ENCODE results near the gene ATRN.

Gene ATRN

DNA sequence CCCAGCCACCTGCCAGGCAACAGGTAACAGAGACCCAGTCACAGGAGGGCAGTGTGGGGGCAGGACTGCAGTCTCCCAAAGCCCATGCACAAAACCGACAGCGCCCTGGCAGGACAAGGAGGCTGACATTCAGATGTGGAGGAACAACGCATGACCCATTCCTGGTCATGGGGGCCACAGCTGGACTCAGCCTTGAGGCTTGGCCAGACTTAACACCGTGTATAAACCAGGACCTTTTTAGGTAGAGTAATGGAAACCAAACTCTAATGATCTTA lies 184.2 kb downstream of the ATRN start:
- Histone ChIP-seq H3K4me3 (ENCODE audit: low read depth, low read length) (no peak overlapping the region), H3K4me1 (ENCODE audit: control insufficient read depth, insufficient read depth, low read length, unreplicated experiment) (no peaks in the 10 kb centered on the region), H3K36me3 (ENCODE audit: insufficient read depth, low read length) (no peaks in the 10 kb centered on the region), H3K27ac (ENCODE audit: low read depth, low read length) (no peak overlapping the region), H3K27me3 (ENCODE audit: insufficient read depth, low read length) (peaks cover 24% of the 10 kb centered on the region), H3K79me2 (ENCODE audit: control insufficient read depth, insufficient read depth, low read length, unreplicated experiment) (no peaks in the 10 kb centered on the region), H2AFZ (ENCODE audit: low read length, unreplicated experiment) (no peak overlapping the region)

DNA sequence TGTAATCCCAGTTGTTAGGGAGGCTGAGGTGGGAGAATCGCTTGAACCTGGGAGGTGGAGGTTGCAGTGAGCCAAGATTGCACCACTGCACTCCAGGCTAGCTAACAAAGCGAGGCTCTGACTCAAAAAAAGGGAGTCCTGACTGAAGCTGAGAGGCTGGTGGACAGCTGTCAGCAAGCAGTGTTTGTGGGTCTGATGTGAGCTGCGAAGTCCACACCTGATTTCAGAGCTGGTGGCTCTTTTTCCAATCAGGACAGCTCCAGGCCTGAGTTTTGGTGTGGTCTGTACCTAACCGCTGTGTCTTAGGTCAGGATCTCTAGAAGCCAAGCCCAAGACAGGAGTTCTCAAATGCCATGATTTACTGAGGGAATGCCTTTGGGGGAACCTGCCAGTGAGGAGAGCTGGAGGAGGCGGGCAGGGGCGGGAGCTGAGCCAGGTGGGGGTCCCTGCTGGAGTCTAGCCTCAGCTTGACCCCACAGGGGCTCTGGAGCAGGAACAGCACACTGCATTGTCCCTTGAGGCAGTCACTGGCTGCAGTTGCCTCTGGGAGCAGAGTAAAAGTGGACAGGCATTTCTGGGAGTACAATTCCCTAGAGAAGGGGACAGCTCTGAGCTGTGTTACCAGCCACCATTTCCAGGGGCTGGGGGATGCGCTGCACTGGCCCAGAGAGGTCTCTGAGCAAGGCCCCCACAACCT lies 187.3 kb downstream of the ATRN start:
- Histone ChIP-seq H3K36me3 (ENCODE audit: insufficient read depth, low read length) (no peaks in the 10 kb centered on the region), H3K79me2 (ENCODE audit: control insufficient read depth, insufficient read depth, low read length, unreplicated experiment) (no peaks in the 10 kb centered on the region), H2AFZ (ENCODE audit: low read length, unreplicated experiment) (no peak overlapping the region), H3K27ac (ENCODE audit: low read depth, low read length) (no peak overlapping the region), H3K4me3 (ENCODE audit: low read depth, low read length) (no peak overlapping the region), H3K4me1 (ENCODE audit: control insufficient read depth, insufficient read depth, low read length, unreplicated experiment) (no peaks in the 10 kb centered on the region), H3K27me3 (ENCODE audit: insufficient read depth, low read length) (peaks cover 54% of the 10 kb centered on the region)

DNA sequence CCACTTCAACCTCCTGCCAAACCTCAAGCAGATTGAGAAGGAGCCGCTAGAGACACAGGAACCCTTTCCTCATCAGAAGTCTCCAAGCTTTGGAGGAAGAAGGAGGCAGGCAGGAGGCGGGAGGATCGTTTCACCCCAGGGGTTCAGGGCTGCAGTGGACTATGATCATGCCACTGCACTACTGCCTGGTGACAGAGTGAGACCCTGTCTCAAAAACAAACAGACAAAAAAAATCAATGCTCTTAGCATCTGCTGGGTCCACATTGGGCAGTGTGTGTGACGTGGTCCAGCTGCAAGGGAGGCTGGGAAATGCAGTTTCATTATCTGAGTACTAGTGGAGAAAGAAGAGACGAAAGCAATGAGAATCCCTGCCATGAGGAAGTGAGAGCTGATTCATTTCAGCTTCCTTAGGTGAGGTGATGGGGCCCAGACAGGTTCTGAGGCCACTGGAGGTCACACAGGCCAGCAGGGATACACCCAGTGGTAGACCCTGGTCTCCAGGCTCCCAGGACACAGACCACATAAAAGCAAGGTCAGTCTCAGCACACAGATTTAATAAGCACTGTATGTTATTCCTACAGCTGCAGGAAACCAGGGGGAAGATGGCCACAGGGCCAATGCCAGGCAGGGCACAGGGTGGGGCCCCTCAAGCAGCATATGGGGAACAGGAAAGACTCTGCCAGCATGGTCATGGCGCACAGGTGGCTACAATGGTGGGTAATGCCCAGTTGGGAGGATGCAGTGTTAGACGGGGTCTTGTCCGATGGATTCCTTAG lies 188.1 kb downstream of the ATRN start:
- Histone ChIP-seq H3K27ac (ENCODE audit: low read depth, low read length) (no peak overlapping the region), H3K4me3 (ENCODE audit: low read depth, low read length) (no peak overlapping the region), H3K27me3 (ENCODE audit: insufficient read depth, low read length) (peaks cover 57% of the 10 kb centered on the region), H3K4me1 (ENCODE audit: control insufficient read depth, insufficient read depth, low read length, unreplicated experiment) (no peaks in the 10 kb centered on the region), H2AFZ (ENCODE audit: low read length, unreplicated experiment) (no peak overlapping the region), H3K36me3 (ENCODE audit: insufficient read depth, low read length) (no peaks in the 10 kb centered on the region), H3K79me2 (ENCODE audit: control insufficient read depth, insufficient read depth, low read length, unreplicated experiment) (no peaks in the 10 kb centered on the region)

DNA sequence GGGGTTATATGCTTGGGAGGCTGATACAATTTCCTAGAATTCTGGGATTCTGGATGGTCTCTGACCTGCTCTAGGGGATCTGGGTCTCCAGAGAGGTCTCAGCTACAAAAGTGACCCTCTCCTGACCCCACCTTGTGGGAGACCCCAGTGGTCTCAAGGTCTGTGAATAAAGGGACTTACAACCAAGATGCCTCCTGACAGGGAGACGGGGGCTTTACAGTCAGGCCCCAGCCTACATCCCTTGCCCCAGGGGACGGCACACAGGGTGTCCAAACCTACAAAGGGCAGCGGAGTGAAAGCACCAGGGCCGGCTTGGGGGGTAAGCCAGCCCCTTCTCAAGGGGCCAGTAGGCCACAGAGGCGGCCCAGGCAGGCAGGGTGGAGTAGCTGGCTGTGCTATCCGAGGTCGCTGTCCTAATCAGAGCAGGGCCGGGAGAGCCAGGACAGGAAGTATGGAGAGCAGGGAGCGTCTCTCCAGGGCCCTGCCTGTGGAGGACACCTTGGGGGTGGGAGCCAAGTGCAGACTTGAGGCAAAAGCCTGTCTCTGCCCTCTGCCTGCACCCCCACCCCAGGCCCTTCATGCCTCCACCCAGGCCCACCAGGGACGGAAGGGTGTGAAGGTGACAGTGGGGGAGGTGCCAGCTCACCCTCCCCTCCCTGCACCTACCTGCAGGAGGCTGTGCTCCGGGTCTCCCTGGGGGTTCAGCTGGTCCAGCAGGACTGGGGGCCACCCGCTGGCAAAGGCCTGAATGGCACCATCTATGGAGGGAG lies 188.9 kb downstream of the ATRN start:
- Histone ChIP-seq H2AFZ (ENCODE audit: low read length, unreplicated experiment) (no peak overlapping the region), H3K79me2 (ENCODE audit: control insufficient read depth, insufficient read depth, low read length, unreplicated experiment) (no peaks in the 10 kb centered on the region), H3K27ac (ENCODE audit: low read depth, low read length) (no peak overlapping the region), H3K4me1 (ENCODE audit: control insufficient read depth, insufficient read depth, low read length, unreplicated experiment) (no peaks in the 10 kb centered on the region), H3K36me3 (ENCODE audit: insufficient read depth, low read length) (no peaks in the 10 kb centered on the region), H3K4me3 (ENCODE audit: low read depth, low read length) (no peak overlapping the region), H3K27me3 (ENCODE audit: insufficient read depth, low read length) (peaks cover 59% of the 10 kb centered on the region)

DNA sequence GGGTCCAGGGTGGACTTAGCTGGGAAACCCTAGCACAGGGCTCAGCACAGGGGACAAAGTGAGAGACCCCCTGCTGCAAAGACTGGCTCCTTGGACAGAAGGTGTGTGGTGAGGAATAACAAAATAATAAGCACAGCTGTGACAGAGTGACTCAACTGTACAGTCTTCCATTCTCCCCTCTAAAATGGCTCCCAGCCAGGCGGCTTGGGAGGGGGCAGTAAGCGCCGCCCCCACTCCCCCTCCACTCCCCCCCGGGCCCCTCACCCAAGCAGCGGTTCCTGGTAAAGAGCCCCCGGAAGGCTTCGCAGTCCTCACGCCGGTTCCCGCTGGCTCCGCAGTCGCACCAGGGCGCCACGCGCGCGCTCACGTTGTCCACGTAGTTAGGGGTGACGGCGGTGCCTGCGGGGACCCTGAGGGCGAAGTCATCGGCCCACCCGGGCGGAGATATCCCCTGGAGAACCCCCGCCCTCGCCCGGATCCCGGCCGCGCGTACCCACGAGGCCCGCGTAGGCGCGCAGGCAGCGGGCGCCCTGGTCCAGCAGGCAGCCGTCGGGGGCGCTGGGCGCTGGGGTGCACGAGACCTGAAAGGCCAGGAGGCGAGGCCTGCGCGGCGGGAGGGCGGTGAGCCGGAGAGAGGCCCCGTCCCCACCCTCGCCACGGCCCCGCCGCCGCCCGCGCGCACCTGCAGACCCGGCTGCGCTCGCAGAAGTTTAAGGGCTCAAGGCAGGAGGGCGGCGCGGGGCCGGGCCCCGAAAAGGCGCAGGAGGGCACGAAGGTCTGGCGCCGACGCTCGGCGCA lies 189.6 kb downstream of the ATRN start:
- H2AFZ ChIP-seq (ENCODE audit: low read length, unreplicated experiment), result no peak overlapping the region
- H3K36me3 ChIP-seq (ENCODE audit: insufficient read depth, low read length), result no peaks in the 10 kb centered on the region
- H3K27ac ChIP-seq (ENCODE audit: low read depth, low read length), result no peak overlapping the region
- H3K4me1 ChIP-seq (ENCODE audit: control insufficient read depth, insufficient read depth, low read length, unreplicated experiment), result no peaks in the 10 kb centered on the region
- peaks cover 59% of the 10 kb centered on the region for H3K27me3 ChIP-seq (ENCODE audit: insufficient read depth, low read length)
- no peak overlapping the region for H3K4me3 ChIP-seq (ENCODE audit: low read depth, low read length)
- H3K79me2 ChIP-seq (ENCODE audit: control insufficient read depth, insufficient read depth, low read length, unreplicated experiment), result no peaks in the 10 kb centered on the region

DNA sequence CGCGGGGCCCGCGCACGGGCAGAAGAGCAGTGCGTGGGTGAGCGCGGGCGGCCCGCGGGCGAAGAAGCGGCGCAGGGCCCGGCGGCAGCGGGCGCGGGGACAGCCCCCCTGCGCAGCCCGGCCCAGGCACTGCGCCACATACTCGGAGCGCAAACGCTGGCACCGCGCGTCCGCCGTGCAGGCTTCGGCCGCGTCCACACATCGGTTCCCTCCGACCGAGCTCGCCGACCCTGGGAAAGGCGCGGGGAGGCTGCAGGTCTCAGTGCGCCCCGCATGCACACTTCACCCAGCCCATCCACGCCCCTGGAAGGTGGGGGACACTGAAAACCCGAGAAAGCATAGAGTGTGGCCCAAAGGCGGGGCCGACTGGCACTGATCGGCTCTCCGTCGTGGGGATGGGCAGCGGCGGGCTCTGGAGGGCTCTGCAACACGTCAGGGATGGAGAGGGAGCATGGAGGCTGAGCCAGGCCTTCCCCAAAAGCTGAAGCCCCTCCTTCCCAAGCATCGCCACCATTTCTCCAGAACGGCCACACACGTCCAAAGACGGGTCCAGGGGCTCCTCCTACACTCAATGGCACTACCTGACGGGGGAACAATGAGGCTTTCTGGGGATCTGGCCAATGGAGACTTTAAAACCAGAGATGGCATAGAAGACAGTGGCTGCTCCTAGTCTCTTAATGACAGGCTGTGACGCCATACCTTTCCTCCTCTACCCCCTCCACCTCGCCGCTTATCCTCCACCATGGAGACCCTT lies 190.4 kb downstream of the ATRN start:
- Histone ChIP-seq H3K36me3 (ENCODE audit: insufficient read depth, low read length) (no peaks in the 10 kb centered on the region), H3K4me3 (ENCODE audit: low read depth, low read length) (no peak overlapping the region), H3K27ac (ENCODE audit: low read depth, low read length) (no peak overlapping the region), H3K27me3 (ENCODE audit: insufficient read depth, low read length) (peaks cover 59% of the 10 kb centered on the region), H2AFZ (ENCODE audit: low read length, unreplicated experiment) (no peak overlapping the region), H3K79me2 (ENCODE audit: control insufficient read depth, insufficient read depth, low read length, unreplicated experiment) (no peaks in the 10 kb centered on the region), H3K4me1 (ENCODE audit: control insufficient read depth, insufficient read depth, low read length, unreplicated experiment) (no peaks in the 10 kb centered on the region)

DNA sequence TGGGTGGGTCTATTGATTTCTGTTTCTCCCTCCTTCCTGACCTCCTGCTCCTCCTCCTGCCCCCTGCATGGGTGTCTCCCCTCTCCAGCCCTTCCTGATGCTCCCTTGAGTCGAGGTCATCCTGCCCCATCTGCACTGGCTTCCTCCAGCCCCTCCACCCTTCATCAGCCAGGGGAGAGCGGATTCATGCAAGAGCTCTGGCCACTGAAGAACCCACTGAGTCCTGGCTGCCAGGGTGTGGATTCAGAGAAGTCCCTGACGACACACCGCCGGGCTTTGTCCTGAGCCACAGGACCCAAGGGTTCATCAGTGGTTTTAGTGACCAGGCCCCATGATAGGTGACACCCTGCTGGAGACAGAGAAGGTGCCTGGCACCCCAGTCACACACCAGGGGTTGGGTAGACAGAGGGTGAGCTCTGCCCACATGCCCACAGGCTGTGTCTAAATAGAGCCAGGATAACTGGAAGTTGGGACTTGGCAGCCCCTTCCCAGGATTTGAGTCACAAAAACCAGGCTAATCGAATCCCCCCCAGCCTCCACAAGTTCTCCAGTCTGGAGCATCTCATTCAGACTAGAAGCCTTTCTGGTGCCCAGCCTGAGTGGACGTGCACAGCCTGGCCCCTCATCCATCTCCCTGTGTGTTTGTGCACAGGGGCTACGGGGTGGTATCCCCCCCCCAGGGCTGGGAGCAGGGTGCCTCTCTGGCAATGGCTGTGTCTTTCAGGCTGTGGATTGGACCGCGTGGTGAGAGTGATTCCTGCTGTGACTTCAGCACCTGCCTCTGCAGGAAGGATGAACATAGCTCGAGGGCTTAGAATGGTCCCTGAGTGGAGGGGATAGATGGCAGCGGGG lies 191.2 kb downstream of the ATRN start:
- Histone ChIP-seq H3K27ac (ENCODE audit: low read depth, low read length) (no peak overlapping the region), H2AFZ (ENCODE audit: low read length, unreplicated experiment) (no peak overlapping the region), H3K36me3 (ENCODE audit: insufficient read depth, low read length) (no peaks in the 10 kb centered on the region), H3K27me3 (ENCODE audit: insufficient read depth, low read length) (peaks cover 59% of the 10 kb centered on the region), H3K4me1 (ENCODE audit: control insufficient read depth, insufficient read depth, low read length, unreplicated experiment) (no peaks in the 10 kb centered on the region), H3K79me2 (ENCODE audit: control insufficient read depth, insufficient read depth, low read length, unreplicated experiment) (no peaks in the 10 kb centered on the region), H3K4me3 (ENCODE audit: low read depth, low read length) (no peak overlapping the region)

DNA sequence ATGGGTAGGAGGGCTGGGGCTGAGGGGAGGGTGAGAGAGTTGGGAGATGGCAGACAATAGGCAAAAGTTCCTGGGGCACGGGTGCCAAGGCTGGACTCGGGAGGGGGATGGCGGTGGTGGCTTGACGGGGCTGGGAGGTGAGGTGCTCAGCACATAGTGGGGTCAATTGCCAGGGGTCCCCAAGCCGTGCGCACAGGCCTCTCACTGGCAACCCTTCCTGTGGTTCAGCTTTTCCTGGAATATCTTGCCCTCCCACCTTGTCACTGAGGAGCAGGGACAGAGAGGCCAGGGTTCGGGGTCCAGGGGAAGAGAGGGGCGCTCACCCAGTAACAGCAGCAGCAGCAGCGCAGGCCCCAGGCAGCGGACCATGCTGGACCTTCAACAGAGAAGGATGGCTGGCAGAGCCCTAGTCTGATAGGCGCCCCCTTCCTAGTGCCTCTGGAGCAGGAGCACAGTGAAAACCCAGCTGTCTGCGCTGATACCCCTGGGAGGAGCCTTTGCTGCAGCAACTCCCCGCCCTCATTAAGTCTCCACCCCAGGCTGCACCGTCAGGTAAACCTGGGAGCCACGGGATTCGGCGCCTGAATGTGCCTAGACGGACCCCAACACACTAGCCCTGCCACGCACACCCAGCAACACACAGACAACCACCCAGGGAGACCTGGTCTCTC lies 192.3 kb downstream of the ATRN start, which contains the start of gene GFRA4:
Gene GFRA4, minus strand, starts transcription at position 369 of the 671 bp plus-strand sequence. Its CDS starts 0 bp downstream, at position 369.
- H3K27ac ChIP-seq (ENCODE audit: low read depth, low read length), result no peak within 1 kb of the TSS
- H3K27me3 ChIP-seq (ENCODE audit: insufficient read depth, low read length), result peaks cover 54% of the 10 kb centered on the region
- H2AFZ ChIP-seq (ENCODE audit: low read length, unreplicated experiment), result no peak within 1 kb of the TSS
- H3K4me1 ChIP-seq (ENCODE audit: control insufficient read depth, insufficient read depth, low read length, unreplicated experiment), result no peaks in the 10 kb centered on the region
- no peaks in the 10 kb centered on the region for H3K36me3 ChIP-seq (ENCODE audit: insufficient read depth, low read length)
- H3K4me3 ChIP-seq (ENCODE audit: low read depth, low read length), result no peak within 1 kb of the TSS
- H3K79me2 ChIP-seq (ENCODE audit: control insufficient read depth, insufficient read depth, low read length, unreplicated experiment), result no peaks in the 10 kb centered on the region

DNA sequence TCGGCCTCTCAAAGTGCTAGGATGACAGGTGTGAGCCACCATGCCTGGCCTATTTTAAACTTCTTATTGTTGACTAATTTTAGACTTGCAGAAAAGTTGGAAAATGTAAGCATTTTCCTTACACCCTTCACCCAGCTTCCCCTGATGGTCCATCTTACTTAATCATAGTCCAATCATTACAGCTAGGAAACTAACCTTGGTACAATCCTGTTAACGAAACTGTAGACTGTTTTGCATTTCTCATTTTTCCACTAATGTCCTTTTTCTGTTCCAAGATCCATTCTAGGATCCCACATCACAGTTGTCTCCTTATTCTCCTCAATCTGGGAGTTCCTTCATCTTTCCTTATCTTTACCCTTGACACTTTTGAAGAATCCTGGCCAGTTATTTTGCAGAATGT lies 193.0 kb downstream of the ATRN start:
- no peak overlapping the region for H3K4me3 ChIP-seq (ENCODE audit: low read depth, low read length)
- no peak overlapping the region for H2AFZ ChIP-seq (ENCODE audit: low read length, unreplicated experiment)
- no peaks in the 10 kb centered on the region for H3K36me3 ChIP-seq (ENCODE audit: insufficient read depth, low read length)
- H3K4me1 ChIP-seq (ENCODE audit: control insufficient read depth, insufficient read depth, low read length, unreplicated experiment), result no peaks in the 10 kb centered on the region
- H3K27ac ChIP-seq (ENCODE audit: low read depth, low read length), result no peak overlapping the region
- H3K27me3 ChIP-seq (ENCODE audit: insufficient read depth, low read length), result peaks cover 47% of the 10 kb centered on the region
- no peaks in the 10 kb centered on the region for H3K79me2 ChIP-seq (ENCODE audit: control insufficient read depth, insufficient read depth, low read length, unreplicated experiment)

Measured in ACC112 (cell line).